Activated T-cell treated with anti-CD3 and anti-CD28 coated beads for 4 hours (primary cell): Measurements from ENCODE around the gene IER5L.
"Not testable (repeated sequence)": the region's sequence is repeated elsewhere in the genome, so short reads cannot be mapped to it uniquely, and the experiment has no call there.

Experiments used
- DNase-seq: peaks from one replicate; pipeline ENCODE4 v3.0.0-alpha.2; 2020

Gene IER5L

GRCh38 chr9:129178568-129179382, 714 bp upstream of the IER5L start:
- DNase-seq = no peak

DNA sequence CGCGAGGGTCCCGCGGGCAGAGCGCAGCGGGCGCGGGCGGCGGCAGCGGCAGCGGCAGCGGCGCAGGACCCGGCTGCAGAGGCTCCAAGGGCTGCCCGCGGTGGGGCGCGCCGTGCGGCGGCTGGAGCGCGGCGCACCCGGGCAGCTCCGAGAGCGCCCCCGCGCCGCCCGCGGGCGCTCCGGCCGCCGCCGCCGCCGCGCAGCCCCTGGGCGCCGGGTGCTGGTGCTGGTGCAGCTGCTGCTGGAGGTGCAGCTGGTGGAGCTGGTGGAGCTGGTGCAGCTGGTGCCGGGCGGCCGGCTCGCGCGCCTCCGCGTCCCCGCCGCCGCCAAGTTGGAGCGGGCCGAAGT, 644 bp downstream of the IER5L start:
- no peak for DNase-seq

- DNase-seq = no peak
Measured at GRCh38 chr9:129176701-129177442, 1.2 kb downstream of the IER5L start.

GRCh38 chr9:129175825-129176633, 2.0 kb downstream of the IER5L start:
- DNase-seq = no peak

- DNase-seq = no peak
Measured at GRCh38 chr9:129175515-129175824, 2.6 kb downstream of the IER5L start.

DNA sequence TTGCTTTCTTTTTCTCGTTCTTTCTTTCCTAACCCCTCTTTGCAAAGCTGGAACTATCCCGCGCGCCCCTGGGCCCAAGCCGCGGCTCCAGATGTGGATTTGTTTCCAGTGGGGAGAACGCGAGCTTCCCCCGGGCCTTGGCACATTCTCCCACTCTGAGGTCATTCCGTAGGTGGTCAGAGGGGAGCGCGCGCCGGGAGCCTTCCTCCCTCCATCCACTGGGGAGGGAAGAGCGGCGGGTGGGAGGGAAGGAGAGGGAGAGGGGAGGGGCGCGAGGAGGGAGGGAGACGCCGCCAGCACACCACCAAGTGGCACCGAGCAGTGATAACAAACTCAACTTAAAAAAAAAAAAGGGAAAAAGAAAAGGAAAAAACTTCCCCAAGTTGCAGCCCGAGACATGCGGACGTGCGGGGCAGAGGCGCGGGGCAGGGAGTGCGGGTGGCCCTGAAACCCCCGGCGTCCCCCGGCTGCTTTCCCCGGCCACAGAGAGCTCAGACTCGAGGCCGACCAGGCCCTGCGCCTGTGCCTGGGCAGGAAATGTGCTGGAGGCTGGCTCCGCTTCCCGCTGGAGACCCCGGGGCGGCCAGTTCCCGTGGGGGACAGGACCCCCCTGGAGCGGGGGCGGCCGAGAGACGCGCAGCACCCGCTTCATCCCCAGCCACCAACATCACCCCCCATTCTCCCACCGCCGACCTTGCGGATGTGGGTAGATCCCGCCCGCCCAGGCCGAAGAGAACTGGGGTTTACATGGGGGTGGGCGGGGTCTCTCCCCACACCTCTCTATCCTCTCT, 3.1 kb downstream of the IER5L start:
- no peak for DNase-seq

DNA sequence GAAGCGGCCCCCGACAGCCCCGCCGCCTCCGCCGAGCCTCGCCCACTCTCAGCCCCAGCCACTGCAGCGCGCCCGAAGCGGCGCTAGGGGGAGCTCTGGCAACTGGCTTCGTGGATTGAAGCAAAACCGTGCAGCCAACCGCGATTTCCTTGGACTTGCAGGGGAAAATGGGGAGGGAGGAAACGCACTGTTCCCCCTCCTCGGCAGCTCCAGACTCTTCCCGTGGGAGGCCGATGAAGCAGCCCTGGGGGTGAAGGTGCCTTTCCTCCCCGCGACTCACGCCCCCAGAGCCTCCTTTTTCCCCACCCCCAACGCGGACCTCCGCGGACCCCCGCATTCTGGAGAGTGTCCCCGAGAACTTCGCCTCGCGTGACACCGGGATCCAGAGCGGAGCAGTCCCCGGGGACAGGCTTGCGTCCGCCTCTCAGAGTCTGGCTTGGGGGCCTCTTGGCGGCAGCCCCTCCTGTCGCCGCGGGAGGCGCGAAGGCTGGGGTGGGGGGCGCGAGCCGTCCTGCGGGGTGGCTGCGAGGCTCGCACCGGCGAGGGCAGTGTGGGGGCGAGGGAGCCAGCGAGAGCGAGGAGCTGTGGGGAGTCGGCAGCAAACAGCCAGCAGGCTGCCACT, 3.8 kb downstream of the IER5L start:
- peak; percentile 78 for DNase-seq

- no peak for DNase-seq
Measured at GRCh38 chr9:129173296-129174101, 4.6 kb downstream of the IER5L start.

GRCh38 chr9:129172816-129173215, 5.2 kb downstream of the IER5L start:
- DNase-seq = no peak

- DNase-seq = no peak
Measured at GRCh38 chr9:129171993-129172751, 5.9 kb downstream of the IER5L start.

DNA sequence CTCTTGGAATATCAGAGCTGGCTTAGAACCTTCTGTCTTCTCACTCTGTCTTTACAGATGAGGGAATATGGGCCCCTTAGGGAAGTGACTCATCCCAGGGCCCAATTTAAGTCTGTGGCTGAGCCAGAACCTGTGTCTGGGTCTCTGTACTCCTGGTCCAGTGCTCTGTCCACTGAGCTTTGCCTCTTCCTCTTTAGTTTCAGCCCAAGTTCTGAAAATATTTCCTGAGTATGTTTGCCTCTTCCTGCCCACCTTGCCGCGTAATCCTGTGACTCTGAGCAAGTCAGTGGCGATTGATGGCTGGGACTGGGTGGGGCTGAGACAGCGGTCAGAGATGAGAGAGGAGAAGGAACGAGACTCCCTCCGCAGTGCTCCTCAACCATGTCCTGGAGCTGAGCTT, 7.8 kb downstream of the IER5L start:
- DNase-seq = no peak

DNA sequence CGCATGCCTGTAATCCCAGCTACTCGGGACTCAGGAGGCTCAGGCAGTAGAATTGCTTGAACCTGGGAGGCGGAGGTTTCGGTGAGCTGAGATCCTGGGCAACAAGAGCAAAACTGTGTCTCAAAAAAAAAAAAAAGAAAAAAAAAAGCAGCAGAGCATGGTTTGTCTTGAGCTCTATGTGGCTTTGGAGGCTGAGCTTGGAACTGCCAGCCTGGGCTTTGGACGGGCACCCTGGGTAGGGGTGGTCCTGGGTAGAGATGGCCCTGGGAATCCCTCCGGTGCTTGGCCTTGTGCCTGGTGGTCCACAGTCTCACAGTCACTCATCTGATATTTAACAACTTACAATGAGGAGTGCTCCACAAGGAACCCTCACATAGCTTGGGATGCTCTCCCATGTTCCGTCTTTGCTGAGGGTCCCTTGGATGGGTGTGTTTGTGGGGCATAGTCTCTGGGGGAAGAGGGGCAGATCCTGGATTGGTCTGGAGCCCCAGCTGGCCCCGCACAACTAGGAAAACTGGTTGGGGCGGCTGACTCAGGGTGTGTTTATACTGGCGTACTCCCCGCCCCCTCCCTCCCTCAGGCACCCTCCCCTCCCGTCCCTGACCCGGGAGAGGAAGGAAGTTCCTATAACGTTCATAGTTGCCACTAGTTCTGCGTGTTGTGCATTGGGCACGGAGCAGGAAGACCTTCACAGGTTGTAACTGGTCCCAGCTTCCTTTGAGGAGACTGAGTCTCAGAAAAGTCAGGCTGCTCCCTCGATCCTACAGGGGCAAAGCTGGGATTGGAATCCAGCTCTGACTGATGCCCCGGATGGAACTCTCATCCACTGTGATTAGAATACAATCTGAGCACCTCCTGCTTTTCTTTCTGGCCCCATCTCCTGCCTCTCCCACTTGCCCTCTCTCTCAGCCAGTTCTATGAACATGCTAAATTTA, 11.2 kb downstream of the IER5L start:
- no peak for DNase-seq

- DNase-seq = no peak
Measured at GRCh38 chr9:129165198-129165597, 12.9 kb downstream of the IER5L start.

DNA sequence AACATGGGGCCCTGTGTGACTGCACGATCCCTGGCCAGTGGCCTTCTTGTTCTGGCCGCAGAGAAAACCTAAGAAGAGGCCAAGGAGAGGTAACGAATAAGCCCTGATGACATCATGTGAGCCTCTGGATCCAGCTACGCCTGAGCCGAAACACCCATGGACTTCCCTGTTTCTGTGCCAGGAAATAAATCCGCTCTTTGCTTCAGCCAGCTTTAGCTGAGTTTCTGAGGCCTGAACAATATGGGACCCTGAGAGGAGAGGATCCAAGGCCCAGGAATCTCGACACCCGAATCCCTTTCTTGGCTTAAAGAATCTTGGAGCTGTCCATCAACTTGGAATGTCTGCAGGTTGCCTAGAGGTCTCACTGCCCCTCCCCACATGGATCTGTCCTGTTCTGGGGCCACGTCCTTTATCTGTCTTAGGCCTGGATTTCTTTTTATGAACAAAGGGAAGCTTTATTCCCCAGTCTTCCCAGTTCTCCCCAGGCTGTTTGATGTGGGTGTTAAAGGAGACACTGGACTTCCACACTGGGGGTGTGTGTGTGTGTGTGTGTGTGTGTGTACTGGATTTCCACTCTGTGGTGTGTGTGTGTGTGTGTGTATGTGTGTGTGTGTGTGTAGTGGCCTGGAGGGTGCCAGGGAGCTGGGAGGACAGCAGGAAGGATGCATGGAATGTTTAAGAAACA, 13.7 kb downstream of the IER5L start:
- DNase-seq = no peak

DNA sequence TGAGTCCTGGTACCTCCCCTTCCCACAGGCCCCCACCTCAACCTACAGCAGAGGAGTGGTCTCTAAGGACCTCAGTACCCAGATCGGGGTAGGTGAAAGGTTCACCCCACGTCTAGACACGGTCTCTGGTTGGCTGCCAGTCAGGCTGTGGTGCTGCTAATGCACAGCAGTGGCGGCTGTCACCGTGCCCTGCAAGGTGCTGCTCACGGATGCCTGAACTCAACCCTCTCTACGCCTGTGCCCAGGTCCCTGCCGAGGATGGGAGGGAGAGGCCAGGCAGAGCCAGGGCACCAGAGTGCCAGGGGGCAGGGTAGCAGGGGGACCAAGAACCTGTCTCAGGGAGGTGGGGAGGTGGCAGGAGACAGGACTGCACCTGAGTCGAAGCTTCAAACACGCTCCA, 14.3 kb downstream of the IER5L start:
- no peak for DNase-seq

GRCh38 chr9:129163198-129163670, 14.8 kb downstream of the IER5L start:
- not testable (repeated sequence) for DNase-seq

DNA sequence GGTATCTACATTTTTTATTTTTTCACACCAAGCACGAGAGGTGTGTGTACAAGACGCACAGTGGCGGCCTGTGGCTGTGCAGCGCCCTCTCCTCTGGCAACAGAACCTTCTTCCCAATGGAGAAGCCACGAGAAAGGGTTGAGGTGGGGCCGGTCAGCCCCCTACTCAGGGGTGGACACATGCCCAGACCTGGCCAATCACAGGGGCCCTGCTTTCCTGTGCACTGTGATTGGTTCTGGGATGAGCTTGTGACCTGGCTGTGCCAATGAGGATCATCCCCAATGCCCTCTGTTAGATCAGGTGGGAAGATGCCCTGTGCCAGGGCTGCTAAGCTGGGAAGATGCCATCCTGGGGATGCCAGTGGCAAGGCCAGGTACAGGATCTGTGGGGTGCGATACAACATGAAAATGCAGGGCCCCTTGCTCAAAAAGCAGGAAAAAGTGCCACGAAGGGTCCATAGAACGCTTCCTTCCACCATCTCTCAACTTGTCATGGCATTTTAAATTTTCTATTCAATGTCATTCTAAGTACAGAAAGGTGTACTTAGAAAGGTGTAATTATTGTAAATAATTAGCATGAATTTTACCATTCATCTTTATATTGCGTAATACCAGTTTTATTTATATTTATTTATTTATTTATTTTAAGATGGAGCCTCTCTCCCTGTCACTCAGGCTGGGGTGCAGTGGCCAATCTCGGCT, 15.4 kb downstream of the IER5L start:
- no peak for DNase-seq

- DNase-seq = no peak
Measured at GRCh38 chr9:129161534-129161837, 16.6 kb downstream of the IER5L start.
